Measurements from ENCODE around the gene VWA8. TPM values are rescaled to one million over a fixed set of nuclear protein-coding genes. Genes with fewer than 3 reads are reported as not detected.

Gene VWA8
- total RNA-seq, 1 donor from 2014 or later, result 9.8 TPM

DNA sequence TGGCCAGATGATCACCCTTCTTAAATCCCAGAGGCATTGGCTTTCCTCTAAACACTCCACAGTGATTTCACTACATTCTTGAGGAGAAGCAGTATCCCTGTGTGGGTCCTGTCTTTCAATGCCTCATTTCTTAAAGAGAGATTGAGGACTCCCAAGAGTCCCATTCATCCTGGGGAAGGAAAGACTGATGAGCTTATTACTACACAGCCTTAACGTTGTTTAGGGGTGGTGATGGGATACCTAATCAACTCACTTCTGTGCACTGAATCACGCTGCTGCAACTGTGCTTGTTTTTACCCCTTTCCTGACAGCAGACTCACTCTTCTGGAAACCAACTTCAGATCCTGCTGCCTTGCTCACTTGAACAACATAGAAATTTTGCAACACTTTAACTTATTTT lies 300.5 kb downstream of the VWA8 start:
- DNase-seq (ENCODE audit: low read depth), result no peak
- TF ChIP-seq, protein P1, sequence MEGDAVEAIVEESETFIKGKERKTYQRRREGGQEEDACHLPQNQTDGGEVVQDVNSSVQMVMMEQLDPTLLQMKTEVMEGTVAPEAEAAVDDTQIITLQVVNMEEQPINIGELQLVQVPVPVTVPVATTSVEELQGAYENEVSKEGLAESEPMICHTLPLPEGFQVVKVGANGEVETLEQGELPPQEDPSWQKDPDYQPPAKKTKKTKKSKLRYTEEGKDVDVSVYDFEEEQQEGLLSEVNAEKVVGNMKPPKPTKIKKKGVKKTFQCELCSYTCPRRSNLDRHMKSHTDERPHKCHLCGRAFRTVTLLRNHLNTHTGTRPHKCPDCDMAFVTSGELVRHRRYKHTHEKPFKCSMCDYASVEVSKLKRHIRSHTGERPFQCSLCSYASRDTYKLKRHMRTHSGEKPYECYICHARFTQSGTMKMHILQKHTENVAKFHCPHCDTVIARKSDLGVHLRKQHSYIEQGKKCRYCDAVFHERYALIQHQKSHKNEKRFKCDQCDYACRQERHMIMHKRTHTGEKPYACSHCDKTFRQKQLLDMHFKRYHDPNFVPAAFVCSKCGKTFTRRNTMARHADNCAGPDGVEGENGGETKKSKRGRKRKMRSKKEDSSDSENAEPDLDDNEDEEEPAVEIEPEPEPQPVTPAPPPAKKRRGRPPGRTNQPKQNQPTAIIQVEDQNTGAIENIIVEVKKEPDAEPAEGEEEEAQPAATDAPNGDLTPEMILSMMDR (conservative IDR thresholded peaks at IDR 0.05; ENCODE audit: low read depth, low read length), result no peak

DNA sequence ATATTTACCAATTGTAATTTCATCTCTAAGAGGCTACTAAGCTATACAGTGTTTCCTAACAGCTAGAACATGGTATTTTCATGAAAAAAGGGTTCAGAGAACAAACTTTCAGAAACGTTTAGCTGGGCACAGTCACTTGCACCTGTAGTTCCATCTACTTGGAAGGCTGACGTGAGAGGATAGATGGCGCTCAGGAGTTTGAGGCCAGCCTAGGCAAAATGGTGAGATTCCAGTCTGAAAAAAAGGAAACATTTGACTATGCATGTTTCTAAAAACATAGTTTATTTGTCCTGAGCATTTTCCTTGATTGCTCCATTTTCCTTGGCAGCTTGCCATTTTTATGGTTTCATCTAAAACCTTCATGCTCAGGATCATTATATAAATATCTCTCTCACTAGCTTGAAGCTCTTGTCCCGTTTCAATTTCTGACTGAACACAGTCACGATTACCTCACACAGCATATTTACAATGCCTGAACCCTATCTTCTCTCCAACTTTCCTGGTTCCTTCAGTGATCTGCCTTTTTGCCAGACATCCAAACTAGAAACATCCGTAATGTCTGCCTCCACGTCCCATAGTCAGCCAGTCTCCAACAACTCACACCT lies 302.8 kb downstream of the VWA8 start:
- TF ChIP-seq, protein P1 (conservative IDR thresholded peaks at IDR 0.05; ENCODE audit: low read depth, low read length), result no peak
- DNase-seq (ENCODE audit: low read depth), result no peak
- no peak overlapping the region for H3K4me3 ChIP-seq (ENCODE audit: low read depth, low read length)

More for the DNA sequence above, 300.5 kb downstream of the VWA8 start:
- no peak overlapping the region for H3K4me3 ChIP-seq (ENCODE audit: low read depth, low read length)

DNA sequence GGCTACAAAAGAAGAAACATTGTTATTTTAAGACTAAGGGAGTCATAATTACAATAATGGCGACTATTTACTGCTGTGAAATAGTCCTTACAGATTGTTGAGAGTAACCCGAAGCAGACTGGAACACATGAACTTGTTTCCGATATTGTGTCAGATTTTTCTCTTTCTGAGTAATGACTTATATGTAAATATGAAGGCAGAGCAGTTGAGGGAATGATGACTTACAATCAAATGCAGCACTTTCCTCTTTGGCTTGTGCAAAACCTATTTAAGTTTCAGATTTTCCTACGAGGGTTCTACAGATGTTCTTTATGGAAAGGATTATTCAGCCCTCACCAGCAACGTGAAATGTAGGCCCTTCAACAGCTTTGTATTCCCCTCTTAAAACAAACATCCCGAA lies 304.9 kb downstream of the VWA8 start:
- H3K4me3 ChIP-seq (ENCODE audit: low read depth, low read length), result no peak overlapping the region
- DNase-seq (ENCODE audit: low read depth), result no peak
- TF ChIP-seq, protein P1 (conservative IDR thresholded peaks at IDR 0.05; ENCODE audit: low read depth, low read length), result no peak

DNA sequence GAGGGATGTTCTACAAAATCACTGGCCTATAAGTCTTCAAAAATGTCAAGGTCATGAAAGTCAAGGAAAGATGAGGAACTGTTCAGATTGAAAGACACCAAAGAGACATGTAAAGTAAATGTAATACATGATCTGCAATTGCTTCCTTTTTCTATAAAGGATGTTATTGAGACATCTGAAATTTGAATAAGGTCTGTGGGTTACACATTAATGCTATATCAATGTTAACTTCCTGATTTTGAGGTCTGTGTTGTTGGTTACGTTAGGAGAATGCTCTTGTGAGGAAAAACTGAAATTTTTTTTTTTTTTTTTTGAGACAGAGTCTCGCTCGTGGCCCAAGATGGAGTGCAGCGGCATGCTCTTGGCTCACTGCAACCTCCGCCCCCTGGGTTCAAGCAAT lies 306.1 kb downstream of the VWA8 start:
- no peak overlapping the region for H3K4me3 ChIP-seq (ENCODE audit: low read depth, low read length)
- TF ChIP-seq, protein P1 (conservative IDR thresholded peaks at IDR 0.05; ENCODE audit: low read depth, low read length), result no peak
- DNase-seq (ENCODE audit: low read depth), result no peak

DNA sequence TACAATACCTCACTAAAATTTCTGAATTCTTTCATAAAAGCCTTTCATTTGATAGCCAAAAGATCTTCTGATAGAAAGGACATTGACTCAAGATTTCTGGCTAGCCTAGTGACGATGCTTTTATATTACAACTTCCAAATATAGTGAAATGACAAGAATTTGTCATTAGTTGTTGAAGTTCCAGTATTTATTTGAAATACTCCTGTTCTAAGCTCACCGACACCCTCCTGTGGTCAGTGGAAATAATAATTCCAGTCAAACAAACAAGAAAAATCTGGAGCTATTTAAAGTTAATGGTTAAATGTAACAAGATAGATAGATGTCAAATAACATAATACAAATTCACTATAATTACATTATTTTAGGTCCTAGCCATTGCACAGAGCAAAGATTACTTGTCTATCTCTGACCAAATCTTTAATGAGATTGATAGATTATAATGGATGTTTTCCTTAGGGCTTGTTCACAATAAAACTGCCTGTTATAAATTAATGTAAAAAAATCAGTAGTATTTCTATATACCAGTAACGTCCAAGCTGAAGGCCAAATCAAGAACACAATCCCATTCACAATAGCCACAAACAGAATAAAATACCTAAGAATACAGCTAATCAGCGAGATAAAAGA lies 308.1 kb downstream of the VWA8 start:
- H3K4me3 ChIP-seq (ENCODE audit: low read depth, low read length), result no peak overlapping the region
- TF ChIP-seq, protein P1 (conservative IDR thresholded peaks at IDR 0.05; ENCODE audit: low read depth, low read length), result peak; percentile 67
- DNase-seq (ENCODE audit: low read depth), result no peak

DNA sequence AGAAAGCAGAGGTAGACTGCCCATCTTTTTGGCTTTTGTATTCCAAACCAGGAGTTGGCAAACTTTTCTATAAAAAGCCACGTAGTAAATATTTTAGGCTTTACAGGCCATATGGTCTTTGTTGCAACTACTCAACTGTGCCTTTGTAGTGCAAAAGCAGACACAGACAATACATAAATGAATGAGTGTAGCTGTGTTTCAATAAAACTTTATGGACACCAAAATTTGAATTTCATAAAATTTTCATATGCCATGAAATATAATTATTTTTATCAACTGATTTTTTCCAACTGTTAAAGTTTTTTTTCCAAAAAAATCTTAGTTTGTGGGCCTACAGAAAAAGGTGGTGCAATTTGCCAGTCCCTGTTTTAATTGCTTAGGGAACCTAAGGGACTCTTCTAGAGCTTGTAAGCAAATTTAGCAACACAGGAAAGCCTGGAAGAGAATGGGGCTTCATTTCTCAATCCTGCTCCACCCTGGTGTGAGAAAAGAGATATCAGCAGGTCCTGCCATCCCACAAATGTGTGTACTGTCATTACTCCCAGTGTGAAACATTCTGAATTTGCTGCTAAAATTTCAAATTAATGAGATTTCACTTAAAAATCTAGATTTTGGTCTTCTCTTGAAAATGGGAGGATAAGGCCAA lies 309.4 kb downstream of the VWA8 start:
- no peak for DNase-seq (ENCODE audit: low read depth)
- H3K4me3 ChIP-seq (ENCODE audit: low read depth, low read length), result no peak overlapping the region
- TF ChIP-seq, protein P1 (conservative IDR thresholded peaks at IDR 0.05; ENCODE audit: low read depth, low read length), result no peak
